LHCN-M2 (cell line): ENCODE data around the gene MAML2. TPM values are rescaled to one million over a fixed set of nuclear protein-coding genes. Genes with fewer than 3 reads are reported as not detected.

Experiments used
- DNase-seq: peaks from one replicate; pipeline ENCODE4 v3.0.0-alpha.2; 2012; ENCODE audit warnings: low read depth
- total RNA-seq: library from RNA; depleted of rRNA; stranded (reverse); fragments of >200 nt; gene quantifications from 2 replicates; pipeline ENCODE4 v1.2.3, GENCODE V29; 2014

The MAML2 gene
- total RNA-seq, 1 experiment from 2014 or later = 12.1 TPM

DNA sequence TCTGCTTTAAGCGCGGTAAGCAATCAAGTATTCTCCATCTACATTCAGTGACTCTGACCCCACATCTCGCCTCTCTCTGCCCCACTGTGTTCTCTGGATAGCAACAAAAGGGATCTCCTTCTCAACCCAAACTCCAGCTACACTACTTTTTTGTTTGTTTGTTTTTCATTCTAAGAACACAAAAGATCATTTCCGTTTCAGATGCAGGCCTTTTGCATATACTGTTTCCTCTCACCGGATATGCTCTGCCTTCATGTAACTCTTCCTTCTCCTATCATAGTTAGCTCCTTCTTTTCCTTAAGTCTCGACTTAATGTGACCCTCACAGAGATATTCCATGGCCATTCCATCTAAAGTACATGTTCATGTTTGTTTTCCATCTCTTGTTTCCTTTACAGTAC lies 239.3 kb downstream of the MAML2 start:
- no peak for DNase-seq

DNA sequence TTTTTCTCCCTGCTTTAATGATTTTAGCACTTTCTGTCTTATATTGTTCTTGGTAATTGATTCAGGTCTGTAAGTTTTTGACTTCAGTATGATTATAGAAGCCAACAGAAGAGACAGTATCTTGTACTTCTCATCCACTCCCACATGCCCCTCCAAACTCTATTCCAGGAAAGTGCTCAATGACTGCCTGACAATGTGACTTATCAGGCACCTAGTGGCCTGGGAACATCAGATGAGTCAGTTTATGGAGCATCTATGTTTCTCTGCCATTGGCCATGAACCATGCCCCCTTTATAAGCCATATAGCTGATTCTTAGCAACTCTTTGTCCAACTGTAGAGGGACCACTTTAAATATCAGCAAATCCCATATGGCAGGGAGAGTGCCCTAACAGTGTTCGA lies 239.9 kb downstream of the MAML2 start:
- peak; percentile 50 for DNase-seq

DNA sequence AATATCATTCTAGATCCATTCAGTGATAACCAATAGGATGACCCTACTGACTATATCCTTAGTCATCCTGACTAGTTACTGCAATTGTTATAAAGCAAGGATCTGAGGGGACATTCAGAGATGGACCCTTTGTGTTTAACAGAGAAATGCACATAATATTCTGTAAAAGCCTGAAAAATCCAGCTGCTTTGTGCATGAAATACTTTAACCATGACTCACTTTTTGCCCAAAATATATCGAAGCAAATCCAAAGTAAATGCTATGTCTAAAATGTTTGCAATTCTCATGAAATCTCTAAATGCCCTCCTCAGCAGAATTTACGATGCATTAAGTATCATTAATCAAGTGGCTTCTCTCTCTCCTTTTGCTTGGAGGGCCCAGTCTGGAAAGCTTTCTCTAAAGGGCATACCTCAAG lies 240.3 kb downstream of the MAML2 start:
- peak; percentile 69 for DNase-seq

DNA sequence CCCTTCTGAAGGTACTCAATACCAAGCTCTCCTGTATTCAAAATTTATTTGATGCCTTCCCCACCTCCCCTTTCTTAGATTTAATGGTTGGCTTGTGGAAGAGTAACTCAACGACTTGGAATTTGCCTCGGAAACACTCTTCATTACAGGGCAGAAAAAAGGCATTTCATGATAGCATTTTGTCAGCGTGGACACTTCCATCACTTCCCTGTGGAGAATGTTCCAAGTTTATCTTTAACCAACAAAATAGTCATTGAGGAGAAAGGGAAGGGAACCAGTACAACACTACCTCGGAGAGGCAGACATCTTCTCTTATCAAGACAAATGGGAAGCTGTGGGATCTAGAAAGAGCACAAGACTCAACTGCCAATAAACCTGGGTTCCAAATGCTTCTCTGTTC lies 241.8 kb downstream of the MAML2 start:
- no peak for DNase-seq

DNA sequence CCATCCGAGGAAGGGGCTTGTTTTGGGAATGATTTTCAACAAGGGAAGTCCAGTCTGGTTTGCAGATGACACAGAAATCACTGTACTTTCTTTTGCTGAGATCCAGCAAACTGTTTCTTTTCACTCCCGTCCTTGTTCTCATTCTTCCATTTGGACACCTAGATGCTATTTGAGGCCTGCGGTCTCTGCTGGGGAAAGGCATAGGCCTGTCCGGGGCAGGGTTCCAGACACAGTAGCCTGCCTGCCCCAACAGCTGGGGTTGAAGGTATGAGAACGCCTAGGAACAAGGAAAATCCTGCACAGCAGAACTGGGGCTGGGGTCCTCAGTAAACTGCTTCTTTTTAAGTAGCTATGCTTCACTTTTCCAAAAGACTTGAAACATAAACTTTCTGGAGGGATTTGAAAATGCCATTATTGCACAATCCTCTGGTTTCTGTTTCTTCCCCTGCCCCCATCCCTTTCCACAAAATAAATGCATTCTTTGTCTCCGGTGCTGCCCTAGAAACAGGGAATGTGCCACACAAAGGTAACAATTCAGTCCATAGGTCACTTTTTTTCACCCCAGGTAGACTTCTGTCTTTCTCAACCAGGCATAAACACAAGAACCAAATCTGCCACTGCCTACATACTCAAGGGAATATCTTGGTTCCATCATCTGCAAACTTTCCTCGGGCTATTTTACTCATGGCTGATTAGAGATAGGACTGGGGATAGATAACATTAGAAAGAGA lies 244.3 kb downstream of the MAML2 start:
- no peak for DNase-seq

DNA sequence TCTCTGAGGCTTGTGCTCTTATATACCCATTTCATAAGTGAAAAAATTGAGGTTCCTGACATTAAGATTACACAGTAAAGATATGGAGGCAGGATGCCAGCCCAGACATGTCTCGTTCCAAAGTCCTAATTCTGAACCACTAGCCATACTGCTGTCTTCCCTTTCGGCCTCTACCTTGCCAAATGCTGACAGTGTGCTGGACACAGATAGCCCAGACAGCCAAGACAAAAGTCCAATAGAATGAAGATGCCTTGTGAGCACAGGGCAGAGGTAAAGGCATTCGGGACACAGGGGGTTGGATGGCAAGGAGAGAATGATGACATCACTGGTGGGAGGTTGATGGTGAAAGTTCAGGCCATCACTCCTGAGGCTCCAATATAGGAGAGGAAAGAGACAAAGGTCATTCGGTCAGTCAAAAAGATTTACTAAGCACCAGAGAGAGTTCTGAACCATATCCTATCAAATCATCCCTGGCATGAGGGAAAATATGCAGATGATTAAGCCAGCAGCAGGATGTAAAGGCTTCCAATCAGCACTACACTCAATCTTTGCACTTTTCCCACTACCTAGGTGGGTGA lies 245.1 kb downstream of the MAML2 start:
- no peak for DNase-seq

DNA sequence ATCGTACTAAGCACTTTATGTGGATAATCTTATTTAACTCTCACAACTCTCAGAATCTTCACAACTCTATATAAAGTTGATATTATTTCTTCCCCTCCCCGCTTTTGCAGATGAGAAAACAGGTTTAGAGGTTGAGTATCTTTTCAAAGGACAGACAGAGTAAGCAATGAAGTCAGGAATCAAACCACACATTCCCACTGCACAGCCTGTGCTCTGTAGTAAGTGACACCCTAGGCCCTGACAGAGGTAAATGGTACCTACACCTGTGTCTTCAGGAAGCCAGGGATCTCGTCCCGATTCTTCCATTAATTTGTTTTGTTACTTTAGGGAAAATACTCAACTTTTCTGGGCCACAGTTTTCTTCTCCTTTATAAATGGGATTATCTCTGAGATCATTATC lies 246.6 kb downstream of the MAML2 start:
- no peak for DNase-seq

DNA sequence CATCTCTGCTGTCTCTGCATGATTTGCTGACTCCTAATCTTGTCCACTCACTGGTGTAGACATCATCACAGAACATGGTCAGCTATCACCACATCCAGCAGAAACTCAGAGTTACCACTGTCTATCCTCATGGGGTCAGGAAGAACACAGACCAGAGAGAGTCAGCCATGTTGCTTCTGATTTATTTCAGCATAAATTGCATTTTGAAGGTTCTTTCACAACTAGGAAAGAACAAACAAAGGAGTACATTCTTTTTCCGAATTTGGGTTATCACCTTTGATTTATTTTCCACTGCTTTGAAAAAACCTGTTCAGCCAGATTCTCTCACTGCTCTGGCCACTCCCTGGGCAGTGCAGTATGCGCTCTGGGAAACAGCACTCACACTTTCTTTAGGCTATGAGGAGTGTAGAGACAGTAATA lies 247.1 kb downstream of the MAML2 start:
- DNase-seq = no peak

DNA sequence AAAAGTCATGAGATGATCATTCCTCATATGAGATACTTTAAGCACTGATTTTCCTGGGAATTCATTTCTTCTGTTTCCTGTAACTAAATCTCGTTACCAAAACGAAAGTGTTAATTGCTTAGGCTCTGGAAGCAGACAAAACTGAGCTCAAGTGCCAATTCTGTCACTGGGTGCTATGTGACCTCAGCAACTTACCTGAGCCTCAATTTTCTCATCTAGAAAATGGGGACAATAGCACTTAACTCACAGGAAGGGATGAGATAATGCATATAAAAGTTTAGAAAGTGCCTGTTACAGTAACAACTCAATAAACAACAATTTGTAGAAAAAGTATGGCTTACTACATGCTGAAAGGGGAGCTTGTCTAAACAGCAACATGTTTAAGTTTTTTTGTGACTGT lies 248.8 kb downstream of the MAML2 start:
- no peak for DNase-seq

DNA sequence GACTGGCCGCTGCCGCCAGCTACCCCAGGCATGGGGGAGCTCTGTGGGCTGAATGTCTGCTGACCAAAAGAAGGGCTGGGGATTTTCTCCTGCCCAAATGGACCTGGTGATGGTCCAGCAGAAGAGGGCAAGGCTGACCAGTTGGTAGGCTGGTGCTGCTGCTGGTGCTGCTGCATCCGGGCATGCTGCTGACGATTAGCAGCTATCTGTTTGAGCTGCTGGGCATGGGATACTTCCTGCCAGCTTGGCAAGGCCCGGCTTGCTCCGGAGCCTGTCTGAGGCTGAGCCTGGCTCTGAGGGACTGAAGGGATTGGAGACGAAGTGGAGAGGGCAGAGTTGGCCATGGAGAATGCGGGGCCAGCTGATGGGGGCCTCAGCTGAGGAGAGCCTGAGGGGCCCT lies 250.5 kb downstream of the MAML2 start:
- DNase-seq = no peak

DNA sequence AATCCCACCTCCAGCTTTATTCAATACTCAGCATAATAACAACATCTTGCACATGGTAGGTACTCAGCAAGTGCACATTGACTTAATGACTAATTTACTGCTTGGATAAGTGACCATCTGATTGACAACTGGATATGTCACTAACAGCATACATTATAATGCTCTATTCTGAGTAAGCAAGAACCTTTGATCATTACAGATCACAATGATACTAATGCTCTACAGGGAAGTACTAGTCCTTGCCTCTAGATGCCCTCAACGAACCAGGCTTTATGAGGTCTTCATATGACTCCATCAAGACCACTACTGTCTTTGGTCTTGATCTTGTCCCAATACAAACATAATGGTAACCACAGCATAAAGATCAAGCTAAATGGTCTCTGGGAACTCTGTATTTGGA lies 251.5 kb downstream of the MAML2 start:
- DNase-seq = peak; percentile 45

DNA sequence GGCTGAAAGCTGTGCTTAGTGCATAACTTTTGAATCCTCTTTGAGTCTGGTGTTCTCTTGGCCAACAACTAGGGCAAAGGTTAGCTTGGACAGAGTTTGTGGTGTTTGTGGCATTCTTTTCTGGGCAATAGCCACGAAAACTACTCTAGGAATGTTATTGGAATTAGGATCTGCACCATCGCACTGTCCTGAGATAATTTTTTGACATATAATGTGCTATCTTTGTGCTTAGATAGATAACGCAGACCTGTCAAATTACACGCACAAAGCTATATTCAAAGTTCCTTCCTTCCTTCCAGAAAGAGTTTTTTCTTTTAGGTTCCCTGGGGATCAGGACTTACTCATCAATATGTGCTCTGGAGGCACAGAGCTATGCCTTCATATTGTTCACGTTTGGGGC lies 252.3 kb downstream of the MAML2 start:
- DNase-seq = peak; percentile 71

DNA sequence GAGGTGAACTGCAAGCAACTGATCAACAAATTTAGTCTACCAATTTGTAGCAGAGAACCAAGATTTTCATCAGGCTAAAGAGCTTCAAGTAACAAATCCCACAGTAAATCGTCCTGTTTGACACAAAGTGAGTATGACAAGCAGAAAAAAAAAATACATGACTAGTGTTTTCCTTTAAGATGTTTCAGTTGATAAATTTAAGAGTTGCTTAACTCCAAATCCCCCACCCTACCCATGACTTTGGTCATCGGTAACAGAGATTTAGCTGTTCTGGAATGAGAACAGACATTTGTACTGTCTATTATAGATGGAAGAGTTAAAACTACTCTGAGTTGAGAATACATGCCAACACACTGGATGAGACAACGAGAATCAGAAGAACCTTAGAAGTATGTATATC lies 254.1 kb downstream of the MAML2 start:
- DNase-seq = no peak

DNA sequence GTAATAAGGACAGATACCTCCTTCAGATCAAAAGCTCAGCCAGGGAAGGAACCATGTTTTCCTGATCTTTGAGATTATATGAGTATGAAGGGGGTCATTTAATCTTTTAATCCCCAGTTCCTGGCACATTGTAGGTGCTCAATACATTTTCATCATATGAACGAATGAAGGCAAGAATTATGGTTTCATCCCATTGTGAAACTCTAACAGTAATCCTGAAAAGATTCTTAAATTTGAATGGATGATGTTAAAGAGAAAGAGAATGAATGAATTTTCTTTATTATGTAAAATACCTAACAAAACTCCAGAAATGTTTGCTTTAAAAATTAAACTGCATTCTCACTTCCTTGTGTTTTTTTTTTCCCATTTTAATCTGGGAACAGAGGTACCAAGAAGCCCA lies 256.9 kb downstream of the MAML2 start:
- DNase-seq = no peak

DNA sequence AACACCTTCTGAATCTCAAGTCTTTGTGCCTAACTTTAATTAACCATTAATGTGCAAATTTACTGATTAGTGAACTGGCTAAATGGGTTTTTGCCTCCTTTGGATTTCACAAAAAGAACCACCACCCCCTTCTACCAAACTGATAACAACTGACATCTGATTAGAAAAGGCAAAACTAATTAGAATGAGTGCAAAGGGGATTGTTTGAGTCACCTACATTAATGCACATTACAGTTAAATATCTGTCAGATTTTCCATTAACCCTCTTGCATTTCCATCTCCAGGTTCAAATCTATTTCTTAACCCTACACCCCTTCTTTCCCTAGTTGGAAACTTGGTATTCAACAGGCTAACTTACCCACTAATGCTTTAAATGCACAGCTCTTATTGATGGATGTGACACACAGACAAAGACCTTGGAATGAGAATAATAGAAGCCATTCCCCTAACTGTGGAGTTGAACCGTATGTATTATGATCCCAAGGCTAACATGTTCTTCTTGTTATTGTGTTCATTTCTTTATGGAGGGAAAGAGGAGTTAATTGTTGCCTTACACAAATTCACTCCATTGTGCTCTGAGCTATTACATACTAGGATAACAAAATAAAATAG lies 257.6 kb downstream of the MAML2 start:
- DNase-seq = no peak

DNA sequence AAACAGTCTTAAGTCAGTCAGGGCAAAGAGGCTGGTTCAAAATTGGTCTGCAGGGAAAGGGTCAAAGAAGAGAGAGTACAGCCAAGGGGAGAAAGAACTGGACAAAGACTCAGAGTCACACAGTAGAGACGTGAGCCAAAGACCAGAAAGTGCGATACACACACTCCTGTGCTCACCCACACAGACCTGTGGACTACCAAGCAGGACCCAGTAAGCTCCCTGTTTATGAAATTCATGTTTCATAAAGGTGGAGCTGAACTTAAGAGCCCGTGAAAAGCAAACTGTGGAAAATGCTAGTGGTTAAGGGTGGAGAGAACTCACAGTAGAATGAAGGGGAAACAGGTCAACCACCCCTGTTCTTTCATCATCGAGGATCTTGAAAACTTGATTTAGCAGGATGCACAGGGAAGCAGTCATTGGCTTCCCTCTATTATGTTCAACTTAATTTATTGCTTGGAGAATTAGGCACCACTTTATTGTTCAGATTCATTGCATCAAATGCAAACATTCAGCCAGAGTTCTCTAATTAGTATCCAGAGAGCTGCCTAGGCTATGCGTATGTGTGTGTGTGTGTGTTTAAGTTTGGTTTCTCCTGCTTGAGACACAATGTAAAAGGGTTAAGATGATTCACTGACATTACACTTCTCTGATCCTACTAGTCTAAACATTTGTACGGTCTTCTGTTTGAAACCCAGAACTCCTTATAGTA lies 258.2 kb downstream of the MAML2 start:
- no peak for DNase-seq

DNA sequence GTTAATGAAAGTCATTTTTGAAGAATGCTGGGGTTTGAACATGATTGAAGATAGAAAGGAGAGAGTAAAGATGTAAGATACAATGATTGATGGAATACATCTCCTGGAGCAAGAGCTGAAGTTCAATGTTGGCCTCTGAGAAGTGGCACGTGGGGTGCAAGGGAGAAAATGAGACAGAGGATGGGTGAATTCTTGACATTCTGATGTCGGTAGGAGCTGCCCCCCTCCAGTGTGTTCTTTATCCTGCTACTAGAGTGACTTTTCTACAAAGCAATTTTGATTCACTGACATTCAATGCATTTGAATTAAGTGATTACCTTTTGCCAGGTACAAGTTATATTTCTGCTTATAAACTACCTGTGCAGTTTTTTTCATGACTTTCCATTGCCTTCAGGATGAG lies 260.1 kb downstream of the MAML2 start:
- DNase-seq = no peak

DNA sequence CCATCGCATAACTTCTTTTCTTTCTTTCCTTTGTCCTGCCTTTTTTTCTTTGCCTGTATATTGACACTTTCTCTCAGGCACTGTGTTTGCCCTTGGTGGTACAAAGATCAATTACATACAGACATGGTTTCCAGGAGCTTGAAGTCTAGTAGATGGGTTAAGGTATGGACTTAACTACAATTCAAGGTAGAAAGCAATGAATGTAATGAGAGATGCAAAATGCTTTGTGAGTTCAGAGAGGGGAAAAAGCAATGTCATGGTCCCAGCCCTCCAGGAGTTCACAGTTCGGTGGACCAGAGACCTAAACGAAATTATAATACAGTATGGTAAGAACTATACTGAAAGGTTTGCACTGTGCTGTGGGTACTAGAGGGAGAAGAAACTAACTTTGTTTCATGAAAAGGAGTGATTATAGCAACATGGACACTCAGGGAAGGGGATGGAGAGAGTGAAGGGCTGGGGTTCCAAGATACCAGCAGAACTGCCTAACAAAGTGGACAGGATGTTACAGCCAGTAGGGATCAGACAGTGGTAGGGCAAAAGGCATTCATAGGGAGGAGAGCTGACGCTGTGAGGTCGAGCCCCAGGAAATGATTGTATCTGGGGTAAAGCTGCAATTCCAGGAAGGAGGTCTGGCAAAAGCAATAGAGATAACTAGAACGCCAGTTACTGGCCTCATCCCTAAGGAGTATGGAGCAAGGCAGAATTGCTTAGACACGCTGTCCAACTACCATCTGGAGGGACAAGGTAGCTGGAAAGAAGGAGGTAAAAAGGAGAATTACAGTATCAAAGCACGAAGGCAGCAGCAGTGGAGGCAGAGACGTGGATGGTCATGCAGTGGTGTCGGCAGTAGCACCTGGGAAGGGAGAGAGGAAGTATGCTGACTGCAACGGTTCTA lies 260.7 kb downstream of the MAML2 start:
- no peak for DNase-seq

DNA sequence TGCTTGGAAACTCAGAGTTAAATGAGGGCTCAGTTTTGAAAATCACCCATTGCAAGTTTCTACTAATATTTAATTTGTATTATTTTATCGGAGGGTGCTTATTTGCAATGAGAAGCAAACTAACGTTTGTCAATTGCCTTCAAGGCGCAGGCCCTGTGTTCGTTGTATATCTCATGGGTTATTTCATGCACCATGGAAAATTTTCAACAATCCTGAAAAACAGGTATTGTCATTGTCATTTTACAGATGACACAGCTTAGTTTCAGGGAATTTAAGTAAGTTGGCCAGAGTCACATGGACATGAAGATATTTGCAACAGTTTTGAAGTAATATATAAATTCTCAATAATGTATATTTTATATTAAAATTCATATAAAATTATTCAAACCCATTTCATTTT lies 261.4 kb downstream of the MAML2 start:
- no peak for DNase-seq

DNA sequence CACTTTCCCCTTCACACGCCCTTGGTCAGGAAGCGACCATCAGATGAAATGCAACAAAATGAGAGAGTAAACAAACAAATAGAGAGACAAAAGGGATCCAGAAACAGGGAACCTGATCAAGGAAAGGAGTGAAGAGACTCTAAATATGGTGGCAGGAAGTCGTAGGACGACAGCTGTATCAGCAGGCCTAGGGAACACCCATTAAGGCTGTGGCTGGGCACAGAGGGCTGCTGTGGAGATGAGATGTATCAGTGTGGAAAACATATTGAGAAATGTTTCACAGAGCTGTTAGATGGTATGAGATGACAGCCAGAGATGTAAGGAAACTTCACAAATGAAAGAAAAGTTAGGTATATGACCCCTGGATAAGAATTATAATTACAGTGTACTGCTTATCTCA lies 263.3 kb downstream of the MAML2 start:
- DNase-seq = peak; percentile 69

DNA sequence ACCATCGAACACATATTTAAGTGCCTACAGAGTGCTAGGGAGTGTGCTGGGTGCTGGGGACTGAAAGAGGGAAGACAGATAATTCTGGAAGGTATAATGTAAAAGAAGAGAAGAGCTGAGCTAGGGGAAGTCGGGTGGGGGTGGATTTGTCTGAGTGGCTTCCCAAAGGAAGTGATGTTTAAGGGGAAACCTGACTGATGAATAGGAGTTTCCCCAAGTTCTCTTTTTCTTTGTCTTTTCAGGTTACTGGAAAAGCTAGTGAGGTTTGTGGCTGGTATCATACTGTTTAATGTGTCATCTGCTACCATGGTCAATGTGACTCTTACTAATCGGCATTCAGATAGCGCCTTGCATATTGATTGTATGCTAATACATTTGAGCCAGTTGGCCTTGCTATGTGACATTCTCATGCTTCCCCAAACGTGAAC lies 267.4 kb downstream of the MAML2 start:
- DNase-seq = no peak
